OCI-LY1 (cell line): Measurements from ENCODE around the gene LY6G5C.

ENCODE experiments used
- H2AFZ ChIP-seq: fragments of 200-600 bp; sonication (generic), shearing (Covaris generic); 2 replicates; pipeline ENCODE4 v1.6.0; 2014; ENCODE audit warnings: antibody characterized with exemption, mild to moderate bottlenecking, low read length
- H3F3A ChIP-seq: fragments of 200-600 bp; sonication (generic), shearing (Covaris generic); 2 replicates; pipeline ENCODE4 v1.6.0; 2014; ENCODE audit warnings: mild to moderate bottlenecking, antibody characterized with exemption, low read length, moderate library complexity; ENCODE audit not compliant: insufficient read depth
- H3K27ac ChIP-seq: fragments of 200-600 bp; sonication (generic); 2 replicates; pipeline ENCODE4 v1.5.1; 2014; ENCODE audit warnings: low read length, mixed run types, mild to moderate bottlenecking, low read depth; ENCODE audit not compliant: poor library complexity, severe bottlenecking
- H3K27me3 ChIP-seq: fragments of 200-600 bp; sonication (generic); 2 replicates; pipeline ENCODE4 v1.6.0; 2014; ENCODE audit warnings: antibody characterized with exemption, mild to moderate bottlenecking, low read length, moderate library complexity; ENCODE audit not compliant: insufficient read depth
- H3K36me3 ChIP-seq: fragments of 200-600 bp; sonication (generic); 2 replicates; pipeline ENCODE4 v1.6.1; 2014; ENCODE audit warnings: mild to moderate bottlenecking, antibody characterized with exemption, low read length, moderate library complexity, mixed read lengths; ENCODE audit not compliant: insufficient read depth
- H3K4me1 ChIP-seq: fragments of 200-600 bp; sonication (generic); 2 replicates; pipeline ENCODE4 v1.5.1; 2014; ENCODE audit warnings: mild to moderate bottlenecking, low read length, moderate library complexity; ENCODE audit not compliant: insufficient read depth, severe bottlenecking
- H3K4me2 ChIP-seq: fragments of 200-600 bp; sonication (generic), shearing (Covaris generic); 2 replicates; pipeline ENCODE4 v1.6.1; 2014; ENCODE audit warnings: low read length
- H3K4me3 ChIP-seq: fragments of 200-600 bp; sonication (generic); 2 replicates; pipeline ENCODE4 v1.5.1; 2014; ENCODE audit warnings: low read length, low read depth, mild to moderate bottlenecking, mixed read lengths; ENCODE audit not compliant: poor library complexity, severe bottlenecking
- H3K79me2 ChIP-seq: fragments of 200-600 bp; shearing (Covaris generic); 2 replicates; pipeline ENCODE4 v1.6.1; 2016; ENCODE audit warnings: mixed run types, low read length, mixed read lengths; ENCODE audit not compliant: insufficient read depth
- H3K9ac ChIP-seq: fragments of 200-600 bp; sonication (generic), shearing (Covaris generic); 2 replicates; pipeline ENCODE4 v1.6.1; 2014; ENCODE audit warnings: mild to moderate bottlenecking, low read length, mixed read lengths
- H3K9me2 ChIP-seq: fragments of 200-600 bp; sonication (generic), shearing (Covaris generic); 2 replicates; pipeline ENCODE4 v1.6.1; 2014; ENCODE audit warnings: low read depth, mild to moderate bottlenecking, low read length, mixed read lengths
- H3K9me3 ChIP-seq: fragments of 200-600 bp; shearing (Covaris generic); 2 replicates; pipeline ENCODE4 v1.6.1; 2014; ENCODE audit warnings: low read length, mixed read lengths
- H4K20me1 ChIP-seq: fragments of 200-600 bp; sonication (generic), shearing (Covaris generic); 2 replicates; pipeline ENCODE4 v1.6.0; 2016; ENCODE audit warnings: mild to moderate bottlenecking, low read length; ENCODE audit not compliant: insufficient read depth
- CTCF ChIP-seq: fragments of 200-600 bp; sonication (generic), shearing (Covaris generic); IDR thresholded peaks from 2 replicates; pipeline ENCODE4 v1.5.1; 2017; ENCODE audit warnings: mild to moderate bottlenecking, antibody characterized with exemption, low read length, moderate library complexity, mixed read lengths
- EZH2 ChIP-seq: fragments of 200-600 bp; sonication (generic), shearing (Covaris generic); IDR thresholded peaks from 2 replicates; pipeline ENCODE4 v1.8.0; 2017; ENCODE audit warnings: borderline replicate concordance, mixed run types, mild to moderate bottlenecking, antibody characterized with exemption, low read length, moderate library complexity, mixed read lengths

Gene LY6G5C

GRCh38 chr6:31728767-31729514 is 48.1 kb upstream of the LY6G5C start, which contains the start of gene DDAH2:
TSS of gene DDAH2 (minus strand) at chr6:31729299. CDS start at chr6:31729161, 138 bp downstream.
- peaks cover 35% of the 10 kb centered on the region for H3K4me1 ChIP-seq
- H2AFZ ChIP-seq = no peak within 1 kb of the TSS
- H3K9me3 ChIP-seq = no peaks in the 10 kb centered on the region
- H3K4me3 ChIP-seq = peak within 1 kb of the TSS; percentile 72
- H3K27me3 ChIP-seq = no peaks in the 10 kb centered on the region
- peak within 1 kb of the TSS; percentile 93 for H3K27ac ChIP-seq
- H3K4me2 ChIP-seq = peak within 1 kb of the TSS; percentile 92
- H3K9ac ChIP-seq = peak within 1 kb of the TSS; percentile 64
- no peaks in the 10 kb centered on the region for H4K20me1 ChIP-seq
- H3K9me2 ChIP-seq = no peaks in the 10 kb centered on the region
- TF ChIP-seq EZH2 = no peak
- TF ChIP-seq CTCF = peak; percentile 89; the same call in 1 of the 2 replicates
- H3K79me2 ChIP-seq = no peaks in the 10 kb centered on the region
- H3F3A ChIP-seq = peaks cover 13% of the 10 kb centered on the region
- H3K36me3 ChIP-seq = peaks cover 39% of the 10 kb centered on the region

- TF ChIP-seq CTCF (no peak), EZH2 (no peak)
- Histone ChIP-seq H3K9me2 (no peaks in the 10 kb centered on the region), H3K4me2 (peak overlapping the region; percentile 42; the same call in 1 of the 2 replicates), H3K79me2 (no peaks in the 10 kb centered on the region), H3K36me3 (peaks cover 30% of the 10 kb centered on the region), H3F3A (peaks cover 13% of the 10 kb centered on the region), H4K20me1 (no peaks in the 10 kb centered on the region), H3K4me3 (peak overlapping the region; percentile 7), H3K27me3 (no peaks in the 10 kb centered on the region), H3K9me3 (no peaks in the 10 kb centered on the region), H3K4me1 (peaks cover 35% of the 10 kb centered on the region), H3K27ac (peak overlapping the region; percentile 93), H3K9ac (peak overlapping the region; percentile 33; the same call in 1 of the 2 replicates), H2AFZ (no peak overlapping the region)
These were observed 47.1 kb upstream of the LY6G5C start for GRCh38 chr6:31727717-31728671.

- Histone ChIP-seq H3K4me3 (peak overlapping the region; percentile 1), H3K4me2 (peak overlapping the region; percentile 42), H3K27ac (peak overlapping the region; percentile 93), H3K9me2 (no peaks in the 10 kb centered on the region), H3K36me3 (peaks cover 25% of the 10 kb centered on the region), H3F3A (peaks cover 13% of the 10 kb centered on the region), H3K27me3 (no peaks in the 10 kb centered on the region), H3K4me1 (peaks cover 35% of the 10 kb centered on the region), H4K20me1 (no peaks in the 10 kb centered on the region), H3K9ac (peak overlapping the region; percentile 32; the same call in 1 of the 2 replicates), H3K79me2 (no peaks in the 10 kb centered on the region), H3K9me3 (no peaks in the 10 kb centered on the region), H2AFZ (no peak overlapping the region)
- TF ChIP-seq CTCF (no peak), EZH2 (no peak)
These were observed 46.3 kb upstream of the LY6G5C start for GRCh38 chr6:31727034-31727716.
